HEK293T (cell line): Measurements from ENCODE around the gene NEURL2.

Source experiments
- FOXK2 ChIP-seq: fragments of 450-650 bp; IDR thresholded peaks from 2 replicates; pipeline ENCODE4 v1.6.1; 2016; ENCODE audit warnings: mild to moderate bottlenecking
- FOXM1 ChIP-seq: fragments of 450-650 bp; IDR thresholded peaks from 2 replicates; pipeline ENCODE4 v1.6.1; 2017; ENCODE audit warnings: mild to moderate bottlenecking, borderline replicate concordance
- HDGF ChIP-seq: fragments of 450-650 bp; IDR thresholded peaks from 2 replicates; pipeline ENCODE4 v1.6.1; 2017; ENCODE audit warnings: antibody characterized with exemption, borderline replicate concordance
- L3MBTL2 ChIP-seq: fragments of 450-650 bp; conservative IDR thresholded peaks from 2 replicates; pipeline ENCODE4 v1.6.1; 2016; ENCODE audit warnings: mild to moderate bottlenecking
- NFRKB ChIP-seq: fragments of 450-650 bp; IDR thresholded peaks from 2 replicates; pipeline ENCODE4 v1.6.1; 2016; ENCODE audit warnings: mild to moderate bottlenecking, moderate library complexity
- SP1 ChIP-seq: fragments of 450-650 bp; IDR thresholded peaks from 2 replicates; pipeline ENCODE4 v1.6.1; 2017
- SUZ12 ChIP-seq: fragments of 450-650 bp; IDR thresholded peaks from 2 replicates; pipeline ENCODE4 v1.6.1; 2016; ENCODE audit warnings: mild to moderate bottlenecking

DNA sequence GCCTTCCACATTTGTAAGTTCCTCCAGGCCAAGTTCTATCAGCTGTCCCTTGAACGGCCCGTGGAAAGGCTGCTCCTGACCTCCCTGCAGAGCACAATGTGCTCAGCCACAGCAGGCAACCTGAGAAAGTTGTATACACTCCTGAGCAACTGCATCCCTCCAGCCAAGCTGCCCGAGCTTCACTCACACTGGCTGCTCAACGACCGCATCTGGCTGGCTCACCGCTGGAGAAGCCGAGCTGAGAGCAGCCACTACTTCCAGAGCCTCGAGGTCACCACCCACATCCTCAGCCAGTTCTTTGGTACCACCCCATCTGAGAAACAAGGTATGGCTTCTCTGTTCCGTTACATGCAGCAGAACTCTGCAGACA is 7.9 kb downstream of the NEURL2 start:
- TF ChIP-seq SUZ12 (no peak), HDGF (no peak), NFRKB (no peak), FOXK2 (no peak), FOXM1 (no peak), SP1 (no peak), L3MBTL2 (no peak)
